ENCODE results near the gene SERPINA4.

DNA sequence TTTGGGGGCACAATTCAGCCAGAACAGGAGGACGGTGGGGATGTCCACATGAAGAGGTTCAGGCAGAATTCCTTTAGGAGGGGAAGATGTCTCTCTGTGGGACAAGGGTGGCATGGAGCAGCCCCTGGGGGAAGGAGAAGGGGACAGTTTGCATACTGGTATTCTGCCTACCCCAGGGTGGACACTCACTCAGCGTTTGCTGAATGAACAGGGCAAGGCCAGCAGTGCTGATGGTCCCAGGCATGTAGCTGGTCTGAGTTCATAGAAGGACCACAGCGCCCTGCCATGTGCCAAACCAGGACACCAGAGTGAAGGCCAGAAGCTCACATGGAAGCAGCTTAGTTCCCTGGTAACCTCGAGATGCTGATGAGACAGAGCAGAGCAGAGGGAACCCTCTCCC lies 25.4 kb downstream of the SERPINA4 start:
- TF ChIP-seq CTCF (IDR thresholded peaks at IDR 0.05 in 2 of 3, conservative IDR thresholded peaks at IDR 0.05 in 1 of 3; ENCODE audit: insufficient read depth in 2 of 3, low read depth in 1 of 3, low read length in 3 of 3), result no peak
- TF ChIP-seq ELF4 (CRISPR knock-in tag; IDR thresholded peaks at IDR 0.05), result no peak
- no peak for TF ChIP-seq PRPF4 (IDR thresholded peaks at IDR 0.05; ENCODE audit: insufficient read depth, low read depth, low read length, poor library complexity, severe bottlenecking)
- no peak for TF ChIP-seq ZC3H11A (IDR thresholded peaks at IDR 0.05; ENCODE audit: low read depth, low read length)
- TF ChIP-seq ZBED1 (IDR thresholded peaks at IDR 0.05), result no peak
- no peak for TF ChIP-seq WHSC1 (IDR thresholded peaks at IDR 0.05; ENCODE audit: low read length)
